Neutrophil (primary cell): ENCODE results near the gene CYSRT1.

Experiments
- H3K27ac ChIP-seq: fragments of 200-600 bp; sonication (generic); 2 replicates; pipeline ENCODE4 v1.5.1; 2016; ENCODE audit warnings: mild to moderate bottlenecking, moderate library complexity
- H3K27me3 ChIP-seq: fragments of 200-600 bp; sonication (generic); 2 replicates; pipeline ENCODE4 v1.6.0; 2016; ENCODE audit warnings: mild to moderate bottlenecking
- H3K36me3 ChIP-seq: fragments of 200-600 bp; sonication (generic); 2 replicates; pipeline ENCODE4 v1.5.1; 2017
- H3K4me1 ChIP-seq, 2 experiments: fragments of 200-600 bp in 1 of 2; sonication (generic) in 1 of 2; 1 replicate in 1 of 2; 2 replicates in 1 of 2; pipeline versions ENCODE4 v1.5.1 to v1.6.1; 2013 to 2016; ENCODE audit warnings: low read depth in 1 of 2, low read length in 1 of 2, mild to moderate bottlenecking in 1 of 2, moderate library complexity in 1 of 2; ENCODE audit not compliant: control insufficient read depth in 1 of 2, insufficient read depth in 1 of 2
- H3K4me3 ChIP-seq, 2 experiments: fragments of 200-600 bp in 1 of 2; sonication (generic) in 1 of 2; 1 replicate in 1 of 2; 2 replicates in 1 of 2; pipeline ENCODE4 v1.5.1; 2013 to 2016; ENCODE audit warnings: low read depth in 1 of 2, low read length in 1 of 2, mild to moderate bottlenecking in 1 of 2, moderate library complexity in 1 of 2
- H3K9me3 ChIP-seq: fragments of 200-600 bp; sonication (generic); 2 replicates; pipeline ENCODE4 v1.5.1; 2016
- TF ChIP-seq, protein P1 (sequence below): fragments of 200-600 bp; sonication (generic); IDR thresholded peaks from 2 replicates; pipeline ENCODE4 v1.5.1; 2016; ENCODE audit warnings: antibody characterized with exemption

CYSRT1 gene

DNA sequence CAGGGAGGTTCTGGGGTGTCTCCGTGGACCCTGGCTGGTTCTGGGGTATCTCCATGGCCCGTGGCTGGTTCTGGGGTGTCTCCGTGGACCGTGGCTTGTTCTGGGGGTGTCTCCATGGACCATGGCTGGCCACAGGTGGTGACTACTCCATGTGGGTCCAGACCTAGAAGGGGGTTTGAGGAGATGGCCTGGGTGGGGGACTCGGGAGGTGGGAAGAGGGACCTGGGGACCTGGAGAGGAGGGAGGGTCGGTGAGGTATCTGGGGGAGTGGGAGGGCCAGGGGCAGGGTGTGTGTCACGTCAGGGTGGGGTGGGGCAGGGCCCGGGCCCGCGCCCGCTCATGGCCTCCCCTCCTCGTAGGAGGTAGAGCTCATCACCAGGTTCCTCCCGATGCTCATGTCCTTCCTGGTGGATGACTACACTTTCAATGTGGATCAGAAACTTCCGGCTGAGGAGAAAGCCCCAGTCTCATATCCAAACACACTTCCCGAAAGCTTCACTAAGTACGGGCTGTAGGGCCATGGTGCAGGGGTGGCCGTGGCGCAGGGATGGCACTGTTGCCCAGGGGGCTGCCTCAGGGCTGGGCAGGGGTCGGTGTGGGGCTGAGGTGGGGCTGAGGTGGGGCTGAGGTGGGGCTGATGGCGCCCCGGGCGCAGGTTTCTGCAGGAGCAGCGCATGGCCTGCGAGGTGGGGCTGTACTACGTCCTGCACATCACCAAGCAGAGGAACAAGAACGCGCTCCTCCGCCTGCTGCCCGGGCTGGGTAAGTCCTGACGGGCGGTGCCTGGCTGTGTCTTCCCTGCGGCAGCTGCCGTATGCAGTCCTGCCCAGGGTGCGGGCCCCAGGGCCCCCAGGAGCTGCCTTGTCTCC lies 41.8 kb downstream of the CYSRT1 start:
- H3K36me3 ChIP-seq: peaks cover 80% of the 10 kb centered on the region
- H3K27ac ChIP-seq: no peak overlapping the region
- no peak overlapping the region for H3K4me3 ChIP-seq
- no peaks in the 10 kb centered on the region for H3K4me1 ChIP-seq
- H3K9me3 ChIP-seq: no peaks in the 10 kb centered on the region
- H3K27me3 ChIP-seq: no peaks in the 10 kb centered on the region
- TF ChIP-seq, protein P1, sequence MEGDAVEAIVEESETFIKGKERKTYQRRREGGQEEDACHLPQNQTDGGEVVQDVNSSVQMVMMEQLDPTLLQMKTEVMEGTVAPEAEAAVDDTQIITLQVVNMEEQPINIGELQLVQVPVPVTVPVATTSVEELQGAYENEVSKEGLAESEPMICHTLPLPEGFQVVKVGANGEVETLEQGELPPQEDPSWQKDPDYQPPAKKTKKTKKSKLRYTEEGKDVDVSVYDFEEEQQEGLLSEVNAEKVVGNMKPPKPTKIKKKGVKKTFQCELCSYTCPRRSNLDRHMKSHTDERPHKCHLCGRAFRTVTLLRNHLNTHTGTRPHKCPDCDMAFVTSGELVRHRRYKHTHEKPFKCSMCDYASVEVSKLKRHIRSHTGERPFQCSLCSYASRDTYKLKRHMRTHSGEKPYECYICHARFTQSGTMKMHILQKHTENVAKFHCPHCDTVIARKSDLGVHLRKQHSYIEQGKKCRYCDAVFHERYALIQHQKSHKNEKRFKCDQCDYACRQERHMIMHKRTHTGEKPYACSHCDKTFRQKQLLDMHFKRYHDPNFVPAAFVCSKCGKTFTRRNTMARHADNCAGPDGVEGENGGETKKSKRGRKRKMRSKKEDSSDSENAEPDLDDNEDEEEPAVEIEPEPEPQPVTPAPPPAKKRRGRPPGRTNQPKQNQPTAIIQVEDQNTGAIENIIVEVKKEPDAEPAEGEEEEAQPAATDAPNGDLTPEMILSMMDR: no peak

DNA sequence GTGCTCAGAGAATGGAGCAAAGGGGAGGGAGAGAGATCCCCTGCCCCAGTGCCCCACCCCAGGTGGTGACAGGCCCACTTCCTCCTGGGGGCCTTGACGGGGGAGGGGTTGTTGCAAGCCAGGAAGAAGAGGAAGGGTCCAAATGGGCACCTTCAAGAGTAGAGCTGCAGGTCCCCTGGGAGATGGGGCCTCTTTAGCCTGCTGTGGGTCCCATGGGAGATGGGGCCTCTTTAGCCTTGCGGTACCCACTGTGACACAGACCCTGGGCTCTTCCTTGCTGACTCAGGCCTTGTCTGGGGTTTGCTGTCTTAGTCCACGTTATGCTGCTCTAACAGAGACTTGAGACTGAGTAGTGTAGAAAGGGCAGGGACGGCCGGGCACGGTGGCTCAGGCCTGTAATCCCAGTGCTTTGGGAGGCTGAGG lies 43.0 kb downstream of the CYSRT1 start:
- TF ChIP-seq, protein P1: no peak
- Histone ChIP-seq H3K27me3 (no peaks in the 10 kb centered on the region), H3K4me1 (no peaks in the 10 kb centered on the region), H3K4me3 (no peak overlapping the region), H3K27ac (no peak overlapping the region), H3K9me3 (no peaks in the 10 kb centered on the region), H3K36me3 (peaks cover 89% of the 10 kb centered on the region)

DNA sequence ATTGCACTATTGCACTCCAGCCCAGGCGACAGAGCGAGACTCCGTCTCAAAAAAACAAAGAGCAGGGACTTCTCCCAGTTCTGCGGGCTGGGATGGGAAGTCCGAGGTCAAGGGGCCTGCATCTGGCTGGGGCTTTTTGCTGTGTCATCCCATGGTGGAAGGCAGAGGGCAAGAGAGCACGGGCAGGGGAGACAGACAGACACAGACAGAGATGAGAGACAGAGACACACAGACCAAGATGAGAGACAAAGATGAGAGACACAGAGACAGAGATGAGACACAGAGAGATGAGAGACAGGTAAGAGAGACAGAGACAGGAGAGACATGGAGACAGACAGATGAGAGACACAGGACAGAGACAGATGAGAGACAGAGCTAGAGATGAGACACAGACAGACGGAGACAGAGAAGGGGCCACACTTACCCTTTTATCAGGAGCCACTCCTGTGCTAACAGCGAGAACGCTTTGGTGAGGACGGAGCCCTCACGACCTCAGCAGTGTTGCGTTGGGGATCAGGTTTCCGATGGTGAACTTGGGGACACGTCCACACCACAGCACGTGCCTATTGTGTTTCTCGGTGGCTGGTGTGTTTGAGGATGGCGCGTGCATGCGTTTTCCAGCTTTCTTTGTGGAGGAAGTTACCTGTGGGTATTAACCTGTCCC lies 43.7 kb downstream of the CYSRT1 start:
- H3K36me3 ChIP-seq: peaks cover 90% of the 10 kb centered on the region
- TF ChIP-seq, protein P1: no peak
- H3K9me3 ChIP-seq: no peaks in the 10 kb centered on the region
- no peak overlapping the region for H3K4me3 ChIP-seq
- no peaks in the 10 kb centered on the region for H3K4me1 ChIP-seq
- no peak overlapping the region for H3K27ac ChIP-seq
- no peaks in the 10 kb centered on the region for H3K27me3 ChIP-seq

DNA sequence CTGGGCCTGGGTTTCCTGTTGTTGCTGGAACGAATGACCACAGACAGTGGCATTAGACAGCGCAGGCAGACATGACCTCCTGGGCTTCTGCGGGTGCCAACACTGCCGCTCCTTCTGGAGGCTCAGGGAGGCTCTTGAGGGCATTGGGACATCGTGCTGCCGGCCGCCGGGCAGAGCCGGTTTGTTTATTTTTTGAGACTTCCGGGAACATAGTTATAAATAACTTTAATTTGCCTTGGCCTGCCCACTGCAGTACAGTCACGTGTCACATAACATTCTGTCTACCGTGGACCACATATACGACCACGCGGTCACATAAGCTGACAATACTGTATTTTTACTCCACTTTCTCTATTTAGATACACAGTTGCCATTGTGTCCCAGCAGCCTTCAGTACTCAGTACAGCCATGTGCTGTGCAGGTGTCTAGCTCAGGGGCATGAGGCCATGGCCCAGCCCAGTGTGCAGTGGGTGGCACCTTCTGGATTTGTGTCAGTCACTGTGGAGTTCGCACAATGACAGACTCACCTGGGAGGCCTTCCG lies 44.3 kb downstream of the CYSRT1 start:
- H3K27ac ChIP-seq: no peak overlapping the region
- no peaks in the 10 kb centered on the region for H3K4me1 ChIP-seq
- H3K36me3 ChIP-seq: peaks cover 90% of the 10 kb centered on the region
- H3K4me3 ChIP-seq: no peak overlapping the region
- no peaks in the 10 kb centered on the region for H3K27me3 ChIP-seq
- H3K9me3 ChIP-seq: no peaks in the 10 kb centered on the region
- TF ChIP-seq, protein P1: no peak

DNA sequence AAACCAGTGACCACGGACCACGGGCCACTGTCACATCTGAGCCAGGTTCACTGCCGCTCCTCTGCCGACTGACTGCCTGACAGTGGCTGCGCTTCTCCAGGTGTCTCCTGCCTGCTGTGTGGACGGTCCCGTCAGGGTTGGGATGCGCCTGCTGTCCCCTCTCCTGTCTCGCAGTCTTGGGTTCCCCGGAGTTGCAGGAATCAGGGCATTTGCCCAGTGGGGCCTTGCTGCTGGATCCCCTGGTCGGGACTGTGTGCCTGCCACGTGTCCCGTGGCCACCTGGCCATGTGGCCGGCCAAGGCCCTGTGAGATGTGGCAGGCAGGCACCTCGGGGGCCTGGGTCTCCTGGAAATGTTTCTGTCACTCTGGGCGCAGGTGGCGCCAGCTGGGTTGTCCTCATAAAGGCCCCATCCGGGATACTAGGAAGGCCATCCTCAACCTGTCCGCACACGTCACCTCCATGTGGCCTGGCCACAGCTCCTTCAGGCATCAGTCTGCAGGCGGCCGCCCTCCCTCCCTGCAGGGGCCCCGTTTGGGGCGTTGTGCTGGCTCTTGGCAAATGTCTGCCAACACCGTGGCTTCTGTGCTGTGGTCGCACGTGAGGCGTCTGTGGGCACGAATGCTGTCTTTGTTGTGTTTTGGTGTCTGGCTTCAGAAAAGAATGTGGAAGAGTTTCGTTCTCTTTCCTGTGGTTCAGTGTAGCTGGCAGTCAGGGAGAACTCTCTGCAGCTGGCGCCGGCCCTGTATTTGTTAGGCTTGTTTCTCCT lies 46.1 kb downstream of the CYSRT1 start:
- peaks cover 78% of the 10 kb centered on the region for H3K36me3 ChIP-seq
- no peaks in the 10 kb centered on the region for H3K4me1 ChIP-seq
- TF ChIP-seq, protein P1: no peak
- H3K27me3 ChIP-seq: no peaks in the 10 kb centered on the region
- H3K27ac ChIP-seq: no peak overlapping the region
- no peak overlapping the region for H3K4me3 ChIP-seq
- no peaks in the 10 kb centered on the region for H3K9me3 ChIP-seq
